GM18508 (cell line): Measurements from ENCODE around the gene EIF4G3.
"Not testable (repeated sequence)": the region's sequence is repeated elsewhere in the genome, so short reads cannot be mapped to it uniquely, and the experiment has no call there.

Source experiments
- ATAC-seq: cut with Tn5 transposase; IDR thresholded peaks from one replicate; pipeline ENCODE4 v1.9.1; 2021; ENCODE audit warnings: moderate number of reproducible peaks; ENCODE audit not compliant: insufficient read depth, unreplicated experiment

The EIF4G3 gene, protein sequence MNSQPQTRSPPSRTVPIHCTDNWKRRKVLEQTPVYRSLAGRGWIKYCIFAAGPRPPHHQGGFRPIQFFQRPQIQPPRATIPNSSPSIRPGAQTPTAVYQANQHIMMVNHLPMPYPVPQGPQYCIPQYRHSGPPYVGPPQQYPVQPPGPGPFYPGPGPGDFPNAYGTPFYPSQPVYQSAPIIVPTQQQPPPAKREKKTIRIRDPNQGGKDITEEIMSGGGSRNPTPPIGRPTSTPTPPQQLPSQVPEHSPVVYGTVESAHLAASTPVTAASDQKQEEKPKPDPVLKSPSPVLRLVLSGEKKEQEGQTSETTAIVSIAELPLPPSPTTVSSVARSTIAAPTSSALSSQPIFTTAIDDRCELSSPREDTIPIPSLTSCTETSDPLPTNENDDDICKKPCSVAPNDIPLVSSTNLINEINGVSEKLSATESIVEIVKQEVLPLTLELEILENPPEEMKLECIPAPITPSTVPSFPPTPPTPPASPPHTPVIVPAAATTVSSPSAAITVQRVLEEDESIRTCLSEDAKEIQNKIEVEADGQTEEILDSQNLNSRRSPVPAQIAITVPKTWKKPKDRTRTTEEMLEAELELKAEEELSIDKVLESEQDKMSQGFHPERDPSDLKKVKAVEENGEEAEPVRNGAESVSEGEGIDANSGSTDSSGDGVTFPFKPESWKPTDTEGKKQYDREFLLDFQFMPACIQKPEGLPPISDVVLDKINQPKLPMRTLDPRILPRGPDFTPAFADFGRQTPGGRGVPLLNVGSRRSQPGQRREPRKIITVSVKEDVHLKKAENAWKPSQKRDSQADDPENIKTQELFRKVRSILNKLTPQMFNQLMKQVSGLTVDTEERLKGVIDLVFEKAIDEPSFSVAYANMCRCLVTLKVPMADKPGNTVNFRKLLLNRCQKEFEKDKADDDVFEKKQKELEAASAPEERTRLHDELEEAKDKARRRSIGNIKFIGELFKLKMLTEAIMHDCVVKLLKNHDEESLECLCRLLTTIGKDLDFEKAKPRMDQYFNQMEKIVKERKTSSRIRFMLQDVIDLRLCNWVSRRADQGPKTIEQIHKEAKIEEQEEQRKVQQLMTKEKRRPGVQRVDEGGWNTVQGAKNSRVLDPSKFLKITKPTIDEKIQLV (N-terminal part only)

DNA sequence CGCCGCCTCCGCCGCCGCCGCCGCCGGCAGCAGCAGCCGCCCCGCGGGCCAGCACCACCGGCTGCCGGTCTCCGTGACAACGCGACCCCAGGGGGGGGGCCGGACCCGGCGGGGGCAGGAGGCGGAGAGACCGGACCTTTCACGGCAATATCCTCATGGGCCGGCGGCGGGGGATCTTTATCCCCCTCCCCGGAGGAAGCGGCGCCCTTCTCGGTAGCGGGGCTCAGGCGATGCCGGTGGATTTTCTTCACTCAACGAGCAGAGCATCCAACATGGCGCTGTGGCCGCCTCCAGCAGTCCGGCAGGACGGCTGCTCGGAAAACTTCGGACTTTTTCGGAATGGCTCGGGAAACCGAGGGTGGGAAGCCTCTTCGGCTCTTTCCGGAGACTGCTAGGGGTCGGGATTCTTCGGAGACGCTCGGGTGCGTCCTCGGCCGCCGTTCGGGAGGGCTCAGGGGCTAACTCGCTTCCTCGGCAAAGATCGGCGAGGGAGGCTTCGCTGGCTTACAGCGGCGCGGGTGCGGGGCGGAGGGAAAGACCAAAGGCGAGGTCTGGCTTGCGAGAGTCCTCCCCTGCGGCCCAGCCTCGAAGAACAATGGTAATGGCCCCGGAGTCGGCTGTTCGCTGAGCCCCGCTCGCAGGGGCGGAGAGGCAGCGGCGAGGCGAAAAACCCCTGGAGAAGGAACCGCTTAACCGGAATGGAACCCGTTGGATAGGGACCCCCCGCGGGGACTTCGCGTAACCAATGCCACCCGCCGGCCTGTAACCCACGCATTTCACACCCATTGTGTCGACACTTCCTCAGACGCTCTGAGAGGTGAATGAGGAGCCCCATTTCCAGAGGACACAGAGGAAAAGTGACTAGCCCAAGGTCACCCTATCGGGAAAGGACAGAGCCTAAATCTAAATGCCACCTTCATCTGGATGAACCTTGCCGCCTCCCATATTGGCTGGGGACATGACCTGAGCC lies at the start of gene EIF4G3:
TSS of gene EIF4G3 (minus strand) at position 312 of the 970 bp plus-strand sequence. CDS start 174,155 bp downstream, outside the sequence.
- ATAC-seq: peak; percentile 82

DNA sequence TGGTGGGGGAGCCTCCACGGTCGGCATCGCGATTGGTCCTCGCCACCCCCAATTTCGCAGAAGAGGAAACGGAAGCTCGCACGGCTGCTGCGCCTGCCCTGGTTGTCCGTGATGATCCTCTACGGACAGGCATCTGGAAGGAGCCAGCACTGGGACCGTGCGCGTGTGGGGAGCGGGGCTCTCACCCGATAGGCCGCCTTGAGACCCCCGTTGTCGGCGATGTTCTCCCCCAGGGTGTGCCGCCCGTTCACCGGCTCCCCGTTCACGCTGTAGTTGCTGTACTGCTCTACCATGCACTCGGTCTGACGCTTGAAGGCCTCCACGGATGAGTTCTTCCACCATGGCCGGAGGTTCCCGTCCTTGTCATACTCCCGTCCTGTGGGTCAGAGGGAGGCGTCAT lies 48.4 kb upstream of the EIF4G3 start:
- ATAC-seq: no peak

DNA sequence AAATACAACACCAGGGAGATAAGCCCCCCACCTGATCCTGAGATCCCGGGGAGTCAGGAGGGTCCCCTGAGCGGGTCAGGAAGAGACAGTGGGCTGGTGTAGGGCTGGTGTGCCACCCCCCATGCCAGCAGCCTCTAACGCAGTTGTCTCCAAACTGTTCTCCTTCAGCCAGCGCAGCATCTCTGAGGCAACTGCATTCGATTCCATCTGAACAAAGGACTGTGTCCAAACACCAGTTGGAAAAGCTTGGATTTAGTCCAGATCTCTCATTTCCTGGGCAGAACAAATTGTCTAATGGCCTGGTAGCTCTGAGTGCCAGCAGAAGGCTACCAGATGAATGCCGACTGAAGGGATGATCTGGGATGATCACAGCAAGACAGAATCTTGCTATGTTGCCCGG lies 44.1 kb upstream of the EIF4G3 start:
- no peak for ATAC-seq

DNA sequence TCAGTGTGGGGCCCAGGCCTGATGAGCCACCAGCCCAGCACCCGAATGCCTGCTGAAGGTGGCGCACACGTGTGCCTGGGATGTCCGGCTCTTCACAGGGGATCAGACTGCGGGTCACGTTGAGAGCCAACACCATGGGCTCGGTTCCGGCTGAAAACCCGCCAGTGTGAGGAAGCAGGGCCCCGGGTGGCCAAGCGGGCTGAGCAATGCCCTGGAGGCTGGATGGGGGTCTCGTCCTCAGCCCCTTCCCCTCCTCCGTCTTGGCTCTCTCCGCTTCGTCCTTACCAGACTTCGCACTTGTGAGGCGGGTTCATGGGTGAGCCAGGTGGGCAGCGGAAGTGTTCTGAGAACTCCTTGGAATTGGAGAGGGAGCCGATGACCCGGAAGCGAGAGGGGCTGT lies 43.0 kb upstream of the EIF4G3 start:
- no peak for ATAC-seq

DNA sequence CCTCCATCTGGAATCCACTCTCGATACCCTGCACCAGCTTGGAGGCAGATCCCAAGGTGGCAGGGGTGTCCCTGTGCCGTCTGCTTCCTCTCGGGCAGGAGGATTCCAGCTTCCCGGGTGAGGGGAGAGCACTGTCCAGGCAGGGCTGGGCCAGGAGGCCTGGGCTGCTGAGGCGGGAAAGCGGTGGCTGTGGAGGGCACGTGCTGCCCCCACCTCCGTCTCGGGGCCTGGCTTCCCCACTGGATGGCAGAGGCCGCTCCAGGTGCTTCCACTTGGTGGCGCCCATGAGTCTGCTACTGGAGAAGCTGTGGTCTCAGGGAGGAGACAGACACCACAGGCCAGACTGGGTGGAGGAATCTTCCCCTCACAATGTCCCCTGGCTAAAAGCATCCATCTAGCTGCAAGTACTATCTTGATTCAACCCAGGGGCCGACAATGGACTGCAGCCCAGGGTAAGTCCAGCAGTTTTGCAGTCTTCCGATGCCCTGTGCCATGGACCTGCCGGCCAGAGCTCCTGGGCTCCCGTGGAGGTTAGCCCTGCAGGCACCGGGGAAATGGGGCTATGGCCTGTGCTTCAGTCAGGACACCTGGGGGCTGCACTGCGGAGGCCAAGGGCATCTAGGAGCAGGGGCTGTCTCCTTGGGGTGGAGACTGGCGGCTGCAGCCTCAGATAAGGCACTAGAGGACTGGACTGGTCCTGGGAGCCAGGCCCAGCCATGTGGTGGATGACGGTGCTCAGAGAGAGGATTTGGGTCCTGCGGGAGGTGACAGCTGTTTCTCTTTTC lies 41.3 kb upstream of the EIF4G3 start:
- no peak for ATAC-seq

DNA sequence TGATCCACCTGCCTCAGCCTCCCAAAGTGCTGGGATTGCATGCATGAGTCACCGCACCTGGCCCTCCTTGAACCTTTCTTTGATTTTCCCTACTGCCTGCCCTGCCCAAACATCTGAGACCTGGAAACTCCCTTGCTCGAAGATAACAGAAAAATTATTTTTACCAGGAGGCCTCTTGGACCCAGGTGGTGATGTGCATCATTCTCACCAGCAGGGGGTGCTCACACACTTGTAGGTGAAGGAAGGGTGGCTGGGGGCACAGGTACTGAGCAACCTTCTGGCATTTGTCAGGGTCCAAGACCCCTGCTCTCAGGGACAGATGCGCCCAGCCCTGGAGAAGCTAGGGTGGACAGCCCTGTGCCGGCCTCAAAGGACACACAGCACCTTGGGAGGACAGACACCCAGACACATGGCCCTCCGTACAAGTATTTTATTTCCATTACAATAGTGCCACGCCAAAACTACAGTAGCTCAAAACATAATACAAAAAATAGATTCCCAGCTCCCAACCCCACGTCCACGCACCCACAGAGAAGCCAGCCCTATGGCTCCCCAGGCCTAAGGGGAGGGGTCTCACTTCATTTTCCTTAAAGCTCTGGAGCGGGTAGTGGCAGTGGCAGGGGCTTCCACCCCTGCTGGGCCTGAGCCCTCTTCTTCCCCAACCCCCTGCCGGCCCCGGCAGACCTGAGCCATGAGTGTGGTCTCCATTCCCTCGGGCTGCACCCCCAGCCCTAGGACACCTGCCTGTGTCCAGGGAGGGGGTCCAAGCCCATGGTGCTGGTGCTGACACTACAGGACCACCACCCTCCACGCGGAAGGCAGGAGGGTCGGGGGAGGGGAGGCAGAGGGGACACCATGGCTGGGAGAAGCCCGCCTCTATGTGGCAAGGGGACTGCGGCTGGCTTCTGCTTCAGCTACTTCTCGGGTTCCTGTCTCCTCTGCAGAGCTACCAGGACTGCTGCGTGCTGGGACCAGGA lies 40.4 kb upstream of the EIF4G3 start:
- ATAC-seq: no peak

DNA sequence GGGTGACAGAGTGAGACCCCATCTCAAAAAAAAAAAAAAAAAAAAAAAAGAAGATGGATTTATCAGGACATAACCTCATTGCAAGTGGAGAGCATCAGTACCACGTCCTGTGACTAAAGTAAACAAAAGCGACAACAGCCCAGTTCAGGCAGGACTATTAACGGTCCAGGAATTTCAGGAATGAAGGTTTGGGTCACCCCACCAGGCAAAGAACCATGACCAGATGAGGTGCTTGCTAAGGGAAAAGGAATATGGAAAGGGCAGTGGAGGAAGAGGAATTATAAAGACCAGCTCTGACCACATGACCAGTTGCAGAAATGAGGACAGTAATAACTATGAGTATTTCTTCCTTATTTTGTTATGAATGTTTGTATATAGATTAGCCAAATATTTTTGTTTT lies 35.4 kb upstream of the EIF4G3 start:
- ATAC-seq: no peak

DNA sequence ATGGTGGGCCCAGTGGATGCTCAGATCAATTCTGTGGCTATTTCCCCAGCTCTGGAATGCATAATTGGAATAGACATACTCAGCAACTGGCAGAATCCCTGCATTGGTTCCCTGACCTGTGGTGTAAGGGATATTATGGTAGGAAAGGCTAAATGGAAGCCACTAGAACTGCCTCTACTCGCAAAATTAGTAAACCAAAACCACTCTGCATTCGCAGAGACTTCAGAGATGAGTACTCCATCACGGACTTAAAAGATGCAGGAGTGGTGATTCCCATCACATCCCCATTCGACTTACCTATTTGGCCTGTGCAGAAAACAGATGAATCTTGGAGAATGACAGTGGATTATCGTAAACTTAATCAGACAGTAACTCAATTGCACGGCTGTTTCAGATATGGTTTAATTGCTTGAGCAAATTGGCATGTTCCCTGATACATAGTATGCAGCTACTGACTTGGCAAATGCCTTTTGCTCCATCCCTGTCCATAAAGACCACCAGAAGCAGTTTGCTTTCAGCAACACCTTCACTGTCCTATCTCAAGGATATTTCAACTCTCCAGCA lies 31.5 kb upstream of the EIF4G3 start:
- not testable (repeated sequence) for ATAC-seq

DNA sequence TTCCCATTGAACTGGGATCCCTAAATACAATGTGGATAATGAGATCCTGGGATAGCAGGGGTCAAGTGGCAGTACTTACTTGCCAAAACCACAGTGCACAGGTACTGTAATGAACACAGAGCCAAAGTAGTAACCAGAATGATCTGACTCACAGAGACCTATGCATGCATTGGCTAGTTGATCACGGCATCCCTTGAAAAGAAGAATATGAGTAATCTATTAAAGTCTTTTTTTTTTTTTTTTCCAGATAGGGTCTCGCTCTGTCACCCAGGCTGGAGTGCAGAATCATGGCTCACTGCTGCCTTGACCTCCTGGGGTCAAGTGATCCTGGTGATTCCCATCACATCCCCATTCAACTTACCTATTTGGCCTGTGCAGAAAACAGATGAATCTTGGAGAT lies 29.4 kb upstream of the EIF4G3 start:
- no peak for ATAC-seq

DNA sequence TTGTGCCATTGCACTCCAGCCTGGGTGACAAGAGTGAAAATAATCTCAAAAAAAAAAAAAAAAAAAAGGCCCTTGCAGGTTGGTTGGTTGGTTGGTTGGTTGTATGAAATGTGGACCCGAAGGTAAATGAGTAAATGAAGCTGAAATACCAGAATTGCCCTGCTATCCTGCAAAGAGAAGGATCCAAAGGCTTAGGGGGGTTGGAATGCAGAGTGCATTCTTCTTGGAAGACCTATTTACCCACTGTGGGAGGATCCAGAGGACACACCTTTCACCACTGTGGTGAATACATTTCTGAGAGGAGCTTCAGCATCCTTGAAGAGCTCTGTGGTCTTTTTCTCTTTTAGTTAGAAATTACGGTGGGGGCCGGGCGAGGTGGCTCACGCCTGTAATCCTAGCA lies 28.7 kb upstream of the EIF4G3 start:
- ATAC-seq: no peak

DNA sequence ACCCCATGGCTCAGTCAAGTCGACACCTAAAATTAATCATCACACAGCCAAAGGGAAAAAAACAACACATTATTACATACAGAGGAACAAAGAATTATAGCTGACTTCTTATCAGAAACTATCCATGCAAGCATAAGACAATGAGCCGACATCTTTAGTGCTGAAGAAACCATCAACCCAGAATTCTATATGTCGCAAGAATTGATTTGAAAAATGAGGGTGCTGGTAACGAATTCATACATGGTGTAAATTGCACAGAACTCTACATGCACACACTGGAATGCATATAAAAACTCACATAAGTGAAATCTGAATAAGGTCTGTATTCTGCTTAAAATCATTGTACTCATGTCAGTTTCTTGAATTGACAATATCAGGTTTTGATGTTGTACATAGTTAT lies 25.0 kb upstream of the EIF4G3 start:
- ATAC-seq: no peak

DNA sequence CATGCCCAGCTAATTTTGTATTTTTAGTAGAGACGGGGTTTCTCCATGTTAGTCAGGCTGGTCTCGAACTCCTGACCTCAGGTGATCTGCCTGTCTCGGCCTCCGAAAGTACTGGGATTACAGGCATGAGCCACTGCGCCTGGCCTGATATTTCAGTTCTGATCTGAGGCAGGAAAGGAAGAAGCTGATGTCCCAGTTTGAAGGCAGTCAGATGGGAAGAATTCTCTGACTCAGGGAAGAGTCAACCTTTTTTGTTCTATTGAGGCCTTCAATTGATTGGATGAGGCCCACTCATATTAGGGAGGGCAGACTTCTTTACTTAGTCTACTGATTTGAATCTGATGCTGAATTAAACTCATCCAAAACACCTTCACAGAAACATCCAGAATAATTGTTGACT lies 24.5 kb upstream of the EIF4G3 start:
- not testable (repeated sequence) for ATAC-seq

DNA sequence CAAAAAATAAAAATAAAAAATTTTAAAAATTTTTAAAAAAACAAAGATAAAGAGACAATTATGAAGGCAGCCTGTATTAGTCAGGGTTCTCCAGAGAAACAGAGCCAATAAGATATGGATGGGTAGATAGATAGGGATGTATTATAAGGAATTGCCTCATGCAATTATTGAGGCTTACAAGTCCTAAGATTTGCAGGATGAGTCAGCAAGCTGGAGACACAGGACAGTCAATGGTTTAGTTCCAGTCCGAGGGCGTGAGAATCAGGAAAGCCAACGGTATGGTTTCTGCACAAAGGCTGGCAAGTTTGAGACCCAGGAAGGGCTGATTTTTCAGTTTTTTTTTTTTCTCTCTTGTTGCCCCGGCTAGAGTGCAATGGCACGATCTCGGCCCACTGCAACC lies 24.1 kb upstream of the EIF4G3 start:
- ATAC-seq: no peak

DNA sequence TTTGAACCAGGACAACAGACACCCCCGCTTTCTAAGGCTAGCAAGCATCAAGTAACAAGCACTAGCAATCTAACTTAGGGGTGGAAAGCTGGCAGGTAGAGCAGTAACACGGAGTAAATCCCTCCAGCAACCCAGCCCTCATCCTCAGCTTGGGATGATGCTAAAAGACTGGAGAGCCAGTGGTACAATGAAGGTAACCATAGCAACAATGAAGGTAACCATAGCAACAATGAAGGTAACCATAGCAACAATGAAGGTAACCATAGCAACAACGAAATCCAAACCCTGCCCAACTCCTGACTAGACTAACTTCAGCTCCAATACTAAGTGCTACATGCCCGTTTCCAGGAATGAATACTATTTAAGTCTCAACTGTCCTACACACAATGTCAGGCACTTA lies 22.2 kb upstream of the EIF4G3 start:
- no peak for ATAC-seq

DNA sequence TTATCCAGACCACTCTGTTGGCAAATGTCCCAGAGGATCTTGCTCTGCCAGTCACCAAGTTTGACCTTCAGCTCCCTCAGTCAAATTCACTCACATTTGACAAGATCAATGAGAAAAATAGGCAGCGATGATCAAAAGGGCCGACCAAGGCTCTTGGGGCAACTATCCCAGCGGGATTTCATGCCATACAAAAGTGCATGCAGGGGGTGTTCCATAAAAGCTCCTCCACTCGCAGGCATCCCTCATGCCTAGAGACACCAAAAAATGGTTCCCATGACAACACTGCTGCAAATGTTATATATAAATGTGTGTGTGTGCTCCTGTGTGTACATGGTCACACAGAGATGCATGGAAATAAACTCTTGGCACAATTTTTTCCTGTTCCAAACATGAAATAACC lies 16.2 kb upstream of the EIF4G3 start:
- ATAC-seq: no peak

DNA sequence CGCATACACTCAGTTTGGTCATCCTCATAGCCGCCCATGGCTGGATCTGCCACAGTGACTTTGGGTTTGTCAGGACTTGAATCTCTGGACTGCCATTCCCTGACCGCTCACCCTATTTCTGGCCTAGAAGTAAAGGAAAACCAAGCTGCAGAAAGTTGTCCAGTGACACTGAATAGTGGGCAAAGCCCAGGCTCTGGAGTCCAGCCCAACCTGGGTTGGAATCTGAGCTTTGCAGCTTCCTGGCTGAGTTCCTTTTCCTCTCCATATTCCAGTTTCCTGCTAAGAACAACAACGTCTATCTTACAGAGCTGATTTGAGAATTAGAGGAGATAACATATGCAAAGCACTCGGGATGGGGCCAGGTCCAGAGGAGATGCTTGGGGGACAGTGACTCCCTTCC lies 15.6 kb upstream of the EIF4G3 start:
- ATAC-seq: no peak

DNA sequence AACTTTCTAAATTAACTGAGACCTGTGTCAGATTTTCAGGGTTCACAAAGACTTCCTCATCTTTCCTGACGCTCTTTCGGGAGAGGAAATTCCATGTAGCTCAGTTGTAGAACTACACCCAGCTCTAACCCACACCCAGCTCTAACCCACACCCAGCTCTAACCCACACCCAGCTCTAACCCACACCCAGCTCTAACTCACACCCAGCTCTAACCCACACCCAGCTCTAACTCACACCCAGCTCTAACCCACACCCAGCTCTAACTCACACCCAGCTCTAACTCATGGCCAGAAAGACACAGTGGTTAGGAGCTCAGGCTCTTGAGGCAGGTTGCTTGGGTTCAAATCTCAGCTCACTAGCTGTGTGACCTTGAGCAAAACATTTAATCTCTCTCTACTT lies 14.1 kb upstream of the EIF4G3 start:
- not testable (repeated sequence) for ATAC-seq
